Glutamatergic neuron (in vitro differentiated cells): ENCODE results near the gene C1QTNF4. TPM values are rescaled to one million over a fixed set of nuclear protein-coding genes. Genes with fewer than 3 reads are reported as not detected.

ENCODE experiments used
- DNase-seq: peaks from one replicate; pipeline ENCODE4 v3.0.0; 2022
- H3K27ac Mint-ChIP-seq: one replicate; pipeline ENCODE4 v1.8.0; 2020; ENCODE audit warnings: mild to moderate bottlenecking, mixed read lengths, inconsistent platforms; ENCODE audit not compliant: unreplicated experiment
- H3K27me3 Mint-ChIP-seq: one replicate; pipeline ENCODE4 v1.8.0; 2020; ENCODE audit warnings: mild to moderate bottlenecking, moderate library complexity, mixed read lengths, inconsistent platforms; ENCODE audit not compliant: unreplicated experiment
- H3K36me3 Mint-ChIP-seq: one replicate; pipeline ENCODE4 v1.8.0; 2020; ENCODE audit warnings: mild to moderate bottlenecking, mixed read lengths, inconsistent platforms; ENCODE audit not compliant: unreplicated experiment
- H3K4me1 Mint-ChIP-seq: one replicate; pipeline ENCODE4 v1.8.0; 2020; ENCODE audit warnings: mild to moderate bottlenecking, low read depth, mixed read lengths, inconsistent platforms; ENCODE audit not compliant: unreplicated experiment
- H3K4me3 Mint-ChIP-seq: one replicate; pipeline ENCODE4 v1.8.0; 2020; ENCODE audit warnings: mild to moderate bottlenecking, mixed read lengths, inconsistent platforms; ENCODE audit not compliant: unreplicated experiment
- H3K9me3 Mint-ChIP-seq: one replicate; pipeline ENCODE4 v1.8.0; 2020; ENCODE audit warnings: mild to moderate bottlenecking, moderate library complexity, mixed read lengths, inconsistent platforms; ENCODE audit not compliant: unreplicated experiment
- CTCF ChIP-seq: fragments of 200-600 bp; sonication (generic); IDR thresholded peaks from one replicate; pipeline ENCODE4 v1.5.0; 2021; ENCODE audit not compliant: partially characterized antibody, unreplicated experiment
- total RNA-seq: library from RNA; stranded (reverse); fragmentation: NEBNext Ultra II Directional; extraction: Animal tissue kit (Norgen Biotek cat#: 25700); gene quantifications from one replicate; pipeline ENCODE4 v1.2.1, GENCODE V29; 2021; ENCODE audit not compliant: unreplicated experiment

The C1QTNF4 gene
- total RNA-seq, 1 donor from 2014 or later: 7.0 TPM

- no peak overlapping the region for H3K27ac Mint-ChIP-seq
- no peak overlapping the region for H3K4me3 Mint-ChIP-seq
- H3K9me3 Mint-ChIP-seq: no peaks in the 10 kb centered on the region
- TF ChIP-seq CTCF: no peak
- no peak for DNase-seq
- peaks cover 5% of the 10 kb centered on the region for H3K4me1 Mint-ChIP-seq
- H3K27me3 Mint-ChIP-seq: peaks cover 1% of the 10 kb centered on the region
- peaks cover 5% of the 10 kb centered on the region for H3K36me3 Mint-ChIP-seq
These were observed 20.9 kb downstream of the C1QTNF4 start for GRCh38 chr11:47573321-47573720.

GRCh38 chr11:47572715-47573255 lies 21.4 kb downstream of the C1QTNF4 start:
- no peak for TF ChIP-seq CTCF
- Mint-ChIP-seq H3K4me3 (no peak overlapping the region), H3K27me3 (peaks cover 1% of the 10 kb centered on the region), H3K27ac (no peak overlapping the region), H3K4me1 (peaks cover under 1% of the 10 kb centered on the region), H3K36me3 (peaks cover 5% of the 10 kb centered on the region), H3K9me3 (no peaks in the 10 kb centered on the region)
- no peak for DNase-seq

GRCh38 chr11:47571895-47572294 lies 22.3 kb downstream of the C1QTNF4 start:
- H3K4me1 Mint-ChIP-seq: no peaks in the 10 kb centered on the region
- no peak overlapping the region for H3K27ac Mint-ChIP-seq
- peaks cover 1% of the 10 kb centered on the region for H3K27me3 Mint-ChIP-seq
- no peaks in the 10 kb centered on the region for H3K9me3 Mint-ChIP-seq
- no peak for DNase-seq
- no peak overlapping the region for H3K4me3 Mint-ChIP-seq
- no peak for TF ChIP-seq CTCF
- peaks cover 5% of the 10 kb centered on the region for H3K36me3 Mint-ChIP-seq

- Mint-ChIP-seq H3K36me3 (peaks cover 5% of the 10 kb centered on the region), H3K4me3 (no peak overlapping the region), H3K4me1 (no peaks in the 10 kb centered on the region), H3K27me3 (peaks cover 1% of the 10 kb centered on the region), H3K9me3 (no peaks in the 10 kb centered on the region), H3K27ac (no peak overlapping the region)
- TF ChIP-seq CTCF: no peak
- no peak for DNase-seq
These were observed 22.9 kb downstream of the C1QTNF4 start for GRCh38 chr11:47571357-47571729.

DNA sequence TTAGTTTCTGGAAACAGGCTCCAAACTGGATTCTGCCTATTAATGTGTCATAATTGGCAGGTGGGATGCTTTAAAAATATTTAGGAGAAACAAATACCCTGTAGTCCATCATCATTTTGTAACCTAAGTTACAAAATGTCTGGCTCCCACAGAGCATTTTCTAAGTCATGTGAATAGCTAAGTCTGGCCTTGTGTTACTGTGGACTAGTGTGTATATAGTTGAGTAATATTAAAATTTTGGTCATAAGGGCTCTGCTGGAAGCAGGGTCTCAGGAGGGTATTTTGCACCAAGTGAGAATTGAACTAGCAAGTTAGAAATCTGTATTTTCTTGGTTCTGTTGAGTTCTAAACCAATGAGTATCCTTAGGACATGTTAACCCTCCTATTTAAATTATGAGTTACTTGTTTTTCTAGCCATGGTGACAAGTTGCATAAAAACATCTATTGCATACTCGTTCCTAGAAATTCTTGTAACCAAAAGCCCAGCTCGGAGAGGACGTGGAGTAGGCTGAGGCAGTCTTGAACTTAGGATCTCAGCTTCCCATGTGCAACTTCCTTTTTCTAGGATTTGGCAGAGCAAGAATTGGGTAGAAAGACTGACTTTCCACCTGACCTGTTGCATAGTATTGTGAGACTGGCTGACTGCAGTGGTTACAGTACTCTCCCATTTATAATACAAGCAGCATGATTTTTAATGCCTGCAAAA lies 23.4 kb downstream of the C1QTNF4 start:
- H3K27me3 Mint-ChIP-seq: peaks cover 1% of the 10 kb centered on the region
- peaks cover 5% of the 10 kb centered on the region for H3K36me3 Mint-ChIP-seq
- DNase-seq: no peak

More for the DNA sequence above, 23.4 kb downstream of the C1QTNF4 start:
- H3K4me1 Mint-ChIP-seq: no peaks in the 10 kb centered on the region
- H3K4me3 Mint-ChIP-seq: no peak overlapping the region
- TF ChIP-seq CTCF: no peak
- H3K9me3 Mint-ChIP-seq: no peaks in the 10 kb centered on the region
- H3K27ac Mint-ChIP-seq: no peak overlapping the region
